GM12874 (cell line): ENCODE results near the gene CASK.
A peak's percentile ranks its signal among the peaks of the same experiment; 100 is the strongest.

ENCODE experiments used
- CTCF ChIP-seq: IDR thresholded peaks from 2 replicates; pipeline ENCODE4 v1.5.1; 2011; ENCODE audit warnings: low read depth, mild to moderate bottlenecking, control low read depth, low read length, moderate library complexity; ENCODE audit not compliant: insufficient read depth

The CASK gene

GRCh38 chrX:41558531-41558930 is 364.8 kb downstream of the CASK start:
- TF ChIP-seq CTCF = peak; percentile 12; the same call in 1 of the 2 replicates

- TF ChIP-seq CTCF = no peak
These were observed 366.4 kb downstream of the CASK start for GRCh38 chrX:41556958-41557357.

GRCh38 chrX:41553688-41554087 is 369.7 kb downstream of the CASK start:
- no peak for TF ChIP-seq CTCF

GRCh38 chrX:41548411-41548810 is 374.9 kb downstream of the CASK start:
- TF ChIP-seq CTCF = no peak

- no peak for TF ChIP-seq CTCF
These were observed 379.7 kb downstream of the CASK start for GRCh38 chrX:41543668-41544067.

GRCh38 chrX:41543025-41543424 is 380.3 kb downstream of the CASK start:
- TF ChIP-seq CTCF = no peak

- TF ChIP-seq CTCF = no peak
These were observed 380.8 kb downstream of the CASK start for GRCh38 chrX:41542536-41542935.

- no peak for TF ChIP-seq CTCF
These were observed 381.2 kb downstream of the CASK start for GRCh38 chrX:41542135-41542534.
